H1 (cell line): ENCODE measurements around the gene DEDD. TPM values are rescaled to one million over a fixed set of nuclear protein-coding genes. Genes with fewer than 3 reads are reported as not detected.

Experiments
- CTCF ChIA-PET: fragments of 300-600 bp; sonication (Branson Sonifier 250); formaldehyde crosslinking; loops from one replicate; lab custom pipeline; 2021; ENCODE audit not compliant: partially characterized antibody; lab: Charles Lee
- POLR2A ChIA-PET: fragments of 300-600 bp; sonication (Branson Sonifier 250); formaldehyde crosslinking; loops from one replicate; lab custom pipeline; 2021; ENCODE audit warnings: inconsistent platforms; ENCODE audit not compliant: partially characterized antibody; lab: Charles Lee
- DNase-seq, 2 experiments: peaks; one replicate each; pipeline versions ENCODE4 v3.0.0 to v3.0.0-alpha.2; 2010 to 2022; ENCODE audit warnings: low spot score in 2 of 2, low read depth in 1 of 2, mixed read lengths in 1 of 2
- FAIRE-seq: peaks from 2 replicates; lab custom pipeline; 2011; peaks lifted over from hg19 to GRCh38; lab: Jason Lieb, UNC
- H2AFZ ChIP-seq: 2 replicates; pipeline ENCODE4 v1.8.1; 2012; ENCODE audit warnings: low read length, inconsistent platforms
- H2AK5ac ChIP-seq: 2 replicates; pipeline ENCODE4 v1.6.1; 2013; ENCODE audit warnings: low read depth, low read length
- H2BK120ac ChIP-seq: replicated peaks from 2 replicates; pipeline ENCODE3; 2013; ENCODE audit warnings: low read depth, low read length, inconsistent platforms
- H2BK12ac ChIP-seq: 2 replicates; pipeline ENCODE4 v1.6.1; 2013; ENCODE audit warnings: low read depth, low read length
- H2BK15ac ChIP-seq: 2 replicates; pipeline ENCODE4 v1.6.1; 2013; ENCODE audit warnings: low read length
- H2BK20ac ChIP-seq: 2 replicates; pipeline ENCODE4 v1.6.1; 2013; ENCODE audit warnings: low read length
- H2BK5ac ChIP-seq: 2 replicates; pipeline ENCODE4 v1.6.1; 2013; ENCODE audit warnings: low read depth, low read length
- H3K14ac ChIP-seq: 2 replicates; pipeline ENCODE4 v1.6.1; 2013; ENCODE audit warnings: inconsistent platforms; ENCODE audit not compliant: insufficient read length
- H3K18ac ChIP-seq: 2 replicates; pipeline ENCODE4 v1.6.1; 2013; ENCODE audit warnings: low read length; ENCODE audit errors: extremely low read depth
- H3K23ac ChIP-seq: 2 replicates; pipeline ENCODE4 v1.6.1; 2013; ENCODE audit warnings: inconsistent platforms; ENCODE audit not compliant: insufficient read length
- H3K23me2 ChIP-seq: 2 replicates; pipeline ENCODE4 v1.6.1; 2013; ENCODE audit warnings: low read depth, low read length
- H3K27ac ChIP-seq: 2 replicates; pipeline ENCODE4 v1.6.1; 2011; ENCODE audit warnings: low read depth, low read length, inconsistent platforms
- H3K27me3 ChIP-seq, 4 experiments: replicated peaks in 1 of 4; 1 replicate in 1 of 4; 2 replicates in 3 of 4; pipeline versions ENCODE4 v1.6.1 to v1.8.1; 2011 to 2013; ENCODE audit warnings: low read length in 3 of 4, mild to moderate bottlenecking in 3 of 4, inconsistent platforms in 2 of 4, mixed read lengths in 2 of 4, moderate library complexity in 1 of 4; ENCODE audit not compliant: control insufficient read depth in 3 of 4, insufficient read depth in 3 of 4; ENCODE audit errors: extremely low read depth in 1 of 4
- H3K36me3 ChIP-seq, 4 experiments: 2 replicates each; pipeline versions ENCODE4 v1.6.1 to v1.8.1; 2011 to 2013; ENCODE audit warnings: mild to moderate bottlenecking in 4 of 4, low read length in 3 of 4, moderate library complexity in 2 of 4, control low read depth in 1 of 4, inconsistent platforms in 1 of 4; ENCODE audit not compliant: insufficient read depth in 4 of 4, control insufficient read depth in 2 of 4
- H3K4ac ChIP-seq: replicated peaks from 2 replicates; pipeline ENCODE3; 2013; ENCODE audit warnings: low read length, low read depth, mixed read lengths, inconsistent platforms; ENCODE audit not compliant: insufficient read length
- H3K4me1 ChIP-seq, 4 experiments: replicated peaks in 1 of 4; 1 replicate in 1 of 4; 2 replicates in 3 of 4; pipeline versions ENCODE4 v1.6.1 to v1.8.1; 2011 to 2013; ENCODE audit warnings: low read length in 3 of 4, inconsistent platforms in 2 of 4, mixed read lengths in 1 of 4; ENCODE audit not compliant: insufficient read depth in 4 of 4, control insufficient read depth in 3 of 4
- H3K4me2 ChIP-seq, 2 experiments: 2 replicates each; pipeline versions ENCODE4 v1.6.1 to v1.8.1; 2011 to 2013; ENCODE audit warnings: low read depth in 2 of 2, low read length in 2 of 2, control low read depth in 1 of 2, inconsistent platforms in 1 of 2, mild to moderate bottlenecking in 1 of 2; ENCODE audit not compliant: insufficient read depth in 1 of 2
- H3K4me3 ChIP-seq, 4 experiments: fragments of 200-600, 300-600 bp in 1 of 4; sonication (generic), shearing (Covaris generic), sonication (Bioruptor Twin) in 1 of 4; 2 replicates each; pipeline versions ENCODE4 v1.5.1 to v1.8.1; 2011 to 2016; ENCODE audit warnings: low read length in 4 of 4, low read depth in 3 of 4, control low read depth in 2 of 4, inconsistent platforms in 2 of 4, mild to moderate bottlenecking in 2 of 4, mixed read lengths in 1 of 4, moderate library complexity in 1 of 4; ENCODE audit not compliant: insufficient read depth in 2 of 4; ENCODE audit errors: extremely low read depth in 1 of 4
- H3K56ac ChIP-seq: replicated peaks from 2 replicates; pipeline ENCODE3; 2013; ENCODE audit warnings: low read depth, mild to moderate bottlenecking, mixed read lengths, low read length, inconsistent platforms; ENCODE audit not compliant: insufficient read length
- H3K79me1 ChIP-seq: 2 replicates; pipeline ENCODE4 v1.6.1; 2013; ENCODE audit warnings: low read depth, low read length, control low read depth
- H3K79me2 ChIP-seq, 2 experiments: 2 replicates each; pipeline versions ENCODE4 v1.6.1 to v1.8.1; 2012 to 2013; ENCODE audit warnings: low read length in 2 of 2, mild to moderate bottlenecking in 2 of 2, inconsistent platforms in 1 of 2; ENCODE audit not compliant: insufficient read depth in 2 of 2, control insufficient read depth in 1 of 2
- H3K9ac ChIP-seq, 4 experiments: replicated peaks in 1 of 4; 1 replicate in 1 of 4; 2 replicates in 3 of 4; pipeline versions ENCODE4 v1.6.1 to v1.8.1; 2011 to 2013; ENCODE audit warnings: low read depth in 3 of 4, low read length in 3 of 4, control low read depth in 2 of 4, mild to moderate bottlenecking in 2 of 4, moderate library complexity in 2 of 4, inconsistent platforms in 1 of 4; ENCODE audit errors: extremely low read depth in 1 of 4
- H3K9me3 ChIP-seq, 2 experiments: 2 replicates each; pipeline versions ENCODE4 v1.6.1 to v1.8.1; 2012 to 2013; ENCODE audit warnings: mild to moderate bottlenecking in 2 of 2, moderate library complexity in 2 of 2, control low read depth in 1 of 2, inconsistent platforms in 1 of 2, low read depth in 1 of 2, low read length in 1 of 2, mixed read lengths in 1 of 2; ENCODE audit not compliant: insufficient read depth in 2 of 2
- H4K20me1 ChIP-seq, 2 experiments: replicated peaks in 1 of 2; 2 replicates each; pipeline versions ENCODE3 to v1.8.1; 2011 to 2013; ENCODE audit warnings: inconsistent platforms in 2 of 2, low read length in 2 of 2, mild to moderate bottlenecking in 1 of 2; ENCODE audit not compliant: insufficient read depth in 2 of 2, control insufficient read depth in 1 of 2
- H4K5ac ChIP-seq: 2 replicates; pipeline ENCODE4 v1.6.1; 2013; ENCODE audit warnings: low read length, low read depth, mixed read lengths, inconsistent platforms; ENCODE audit not compliant: insufficient read length
- H4K8ac ChIP-seq: 2 replicates; pipeline ENCODE4 v1.8.0; 2013; ENCODE audit warnings: mild to moderate bottlenecking, moderate library complexity, low read length, inconsistent platforms; ENCODE audit not compliant: insufficient read depth; ENCODE audit errors: extremely low read depth
- H4K91ac ChIP-seq: replicated peaks from 2 replicates; pipeline ENCODE3; 2013; ENCODE audit warnings: low read length, mixed read lengths, inconsistent platforms; ENCODE audit not compliant: insufficient read length
- ASH2L ChIP-seq: fragments of 200-600, 300-600 bp; sonication (generic); IDR thresholded peaks from one replicate; pipeline ENCODE4 v1.7.1; 2017; ENCODE audit warnings: low read length
- CHD2 ChIP-seq: IDR thresholded peaks from 2 replicates; pipeline ENCODE4 v1.6.1; 2012; ENCODE audit warnings: low read length, improper control_type of control experiment
- CREB1 ChIP-seq: IDR thresholded peaks from 2 replicates; pipeline ENCODE4 v1.6.1; 2012; ENCODE audit warnings: inconsistent platforms
- GABPA ChIP-seq: IDR thresholded peaks from 2 replicates; pipeline ENCODE4 v1.6.1; 2011; ENCODE audit warnings: mild to moderate bottlenecking, low read length, moderate library complexity, borderline replicate concordance; ENCODE audit not compliant: insufficient read depth
- KDM4A ChIP-seq: IDR thresholded peaks from one replicate; pipeline ENCODE4 v1.7.1; 2012; ENCODE audit warnings: low read depth, mild to moderate bottlenecking, moderate library complexity, low read length, inconsistent platforms; ENCODE audit not compliant: severe bottlenecking
- RAD21 ChIP-seq, 2 experiments: IDR thresholded peaks in 1 of 2; conservative IDR thresholded peaks in 1 of 2; 2 replicates each; pipeline ENCODE4 v1.6.1; 2011; ENCODE audit warnings: low read depth in 2 of 2, low read length in 2 of 2, improper control_type of control experiment in 1 of 2, inconsistent platforms in 1 of 2, mild to moderate bottlenecking in 1 of 2, moderate library complexity in 1 of 2
- SAP30 ChIP-seq: fragments of 300-600 bp; sonication (generic); IDR thresholded peaks from 2 replicates; pipeline ENCODE4 v1.7.1; 2012; ENCODE audit warnings: low read length, moderate library complexity, mild to moderate bottlenecking, inconsistent platforms; ENCODE audit not compliant: insufficient read depth, insufficient replicate concordance
- SP1 ChIP-seq: IDR thresholded peaks from 2 replicates; pipeline ENCODE4 v1.6.1; 2011; ENCODE audit warnings: low read depth, low read length
- SRF ChIP-seq: IDR thresholded peaks from 2 replicates; pipeline ENCODE4 v1.6.1; 2011; ENCODE audit warnings: mild to moderate bottlenecking, low read depth, low read length, moderate library complexity
- TAF7 ChIP-seq: optimal IDR thresholded peaks from 2 replicates; pipeline ENCODE3; 2011; ENCODE audit warnings: low read depth, mild to moderate bottlenecking, inconsistent platforms, low read length, moderate library complexity, borderline replicate concordance
- WGBS, 2 experiments: shearing (Covaris generic) in 1 of 2; methylation state at CpG; one replicate each; pipeline versions ENCODE4 v1.1.6 to v1.1.7; 2013 to 2015; ENCODE audit warnings: low lambda C conversion rate in 2 of 2, mixed read lengths in 2 of 2, inconsistent platforms in 1 of 2, low coverage in 1 of 2, missing lambda C conversion rate in 1 of 2; ENCODE audit not compliant: insufficient replicate concordance in 2 of 2, insufficient coverage in 1 of 2, insufficient read length in 1 of 2; ENCODE audit errors: extremely low coverage in 1 of 2, missing lambda C conversion rate in 1 of 2; 5-methylcytosine and 5-hydroxymethylcytosine counted together
- polyA plus RNA-seq, 7 experiments: library from polyadenylated mRNA; depleted of rRNA in 3 of 7; stranded (reverse) in 5 of 7; unstranded in 2 of 7; fragments of >200 nt in 5 of 7; fragments of 200-250 nt in 2 of 7; gene quantifications; 1 replicate in 5 of 7; 2 replicates in 1 of 7; 4 replicates in 1 of 7; pipeline versions ENCODE4 v1.2.1 to v1.2.3, GENCODE V29; 2011 to 2013; ENCODE audit warnings: missing spikeins in 2 of 7, mixed read lengths in 2 of 7
- total RNA-seq: library from RNA; stranded (reverse); fragmentation: NEBNext Ultra II Directional; extraction: Animal tissue kit (Norgen Biotek cat#: 25700); gene quantifications from 2 replicates; pipeline ENCODE4 v1.2.1, GENCODE V29; 2021
- TF ChIP-seq, protein P1 (sequence below): IDR thresholded peaks from 2 replicates; pipeline ENCODE4 v1.6.1; 2012; ENCODE audit warnings: inconsistent platforms

DEDD gene
- total and polyA plus RNA-seq, 2 of the 8 experiments (the other 6 are each of a cell fraction or from before 2014, with no cell fraction given): 42.6 to 55.9 TPM

DNA sequence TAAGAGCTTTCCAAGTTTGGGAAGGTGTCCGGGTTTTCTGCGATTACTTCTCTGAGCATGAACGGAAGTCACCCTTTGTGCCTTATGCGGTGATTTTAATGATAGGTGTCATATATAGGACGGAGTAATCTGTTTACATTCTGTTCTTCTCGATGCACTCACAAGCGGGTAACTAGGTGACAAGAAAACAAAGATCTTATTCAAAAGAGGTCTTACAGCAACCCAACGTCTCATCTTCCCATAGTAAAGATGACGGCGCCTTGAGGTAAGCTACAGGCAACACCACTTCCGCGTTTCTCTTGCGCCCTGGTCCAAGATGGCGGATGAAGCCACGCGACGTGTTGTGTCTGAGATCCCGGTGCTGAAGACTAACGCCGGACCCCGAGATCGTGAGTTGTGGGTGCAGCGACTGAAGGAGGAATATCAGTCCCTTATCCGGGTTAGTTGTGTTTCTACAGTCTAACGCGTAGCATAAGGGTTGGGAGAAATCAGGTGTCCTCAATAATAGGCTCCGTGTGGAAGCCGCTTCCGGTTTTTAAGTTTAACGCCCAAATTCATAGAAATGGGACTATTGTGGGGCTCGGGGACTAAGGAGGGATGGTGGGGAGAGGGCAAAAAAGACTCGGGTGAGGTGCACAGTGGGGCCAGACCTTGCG lies 21.3 kb upstream of the DEDD start, which contains the start of gene UFC1:
TSS of gene UFC1 (plus strand) at position 297 of the 656 bp plus-strand sequence. CDS start at position 317, 20 bp downstream.
- H3K4me1 ChIP-seq: peaks cover 0 to 7% (median under 1%) of the 10 kb centered on the region in 4 experiments; a peak in 3 of 7 replicates
- H4K5ac ChIP-seq: peak within 1 kb of the TSS; percentile 100
- peak within 1 kb of the TSS; percentile 98 for H3K27ac ChIP-seq
- H3K36me3 ChIP-seq: peaks cover 2 to 10% (median 6%) of the 10 kb centered on the region in 4 experiments; a peak in 5 of 8 replicates
- H2BK5ac ChIP-seq: peak within 1 kb of the TSS; percentile 99
- FAIRE-seq: no peak
- ChIA-PET POLR2A (interaction anchor here (0.7 to 13.6 kb wide), 12 partner anchors 9 to 200 kb away, joined by 3 to 130 read pairs (median 4); partner anchors contain the start of genes ADAMTS4, B4GALT3, DEDD and ITLN2), CTCF (interaction anchor here (1.0 to 6.8 kb wide), 5 partner anchors 10 to 57 kb away, joined by 3 to 32 read pairs (median 10); partner anchors contain the start of genes DEDD and PPOX)
- H3K27me3 ChIP-seq: no peaks in the 10 kb centered on the region
- H3K4me2 ChIP-seq: peak within 1 kb of the TSS; percentile 82 to 93
- peak within 1 kb of the TSS; percentile 98 for H2AFZ ChIP-seq
- peak within 1 kb of the TSS; percentile 81 for H3K4ac ChIP-seq
- H3K9me3 ChIP-seq: no peaks in the 10 kb centered on the region
- peak within 1 kb of the TSS; percentile 88; the same call in 1 of the 2 replicates for H2BK15ac ChIP-seq
- H3K14ac ChIP-seq: peak within 1 kb of the TSS; percentile 50
- no peaks in the 10 kb centered on the region for H3K79me1 ChIP-seq
- no peaks in the 10 kb centered on the region for H3K79me2 ChIP-seq
- DNase-seq: peak in 1 of 2 experiments; percentile 80
- peak within 1 kb of the TSS; percentile 97 for H4K91ac ChIP-seq
- H3K56ac ChIP-seq: peak within 1 kb of the TSS; percentile 96
- H2BK20ac ChIP-seq: peak within 1 kb of the TSS; percentile 98; the same call in 1 of the 2 replicates
- WGBS, 2 experiments: 2% methylated on average over 33 of the region's 33 CpGs; no CpG with 5 or more reads in 1 of the 2 experiments
- H4K20me1 ChIP-seq: no peaks in the 10 kb centered on the region
- peak within 1 kb of the TSS; percentile 94 for H2BK120ac ChIP-seq
- H3K23ac ChIP-seq: no peak within 1 kb of the TSS
- H4K8ac ChIP-seq: peak within 1 kb of the TSS; percentile 99; the same call in 1 of the 2 replicates
- H3K18ac ChIP-seq: peak within 1 kb of the TSS; percentile 100
- peaks cover 6% of the 10 kb centered on the region; the same call in 1 of the 2 replicates for H3K23me2 ChIP-seq
- H2BK12ac ChIP-seq: peak within 1 kb of the TSS; percentile 98
- H3K9ac ChIP-seq: peak within 1 kb of the TSS; percentile 93 to 100 (median 99)
- H2AK5ac ChIP-seq: peak within 1 kb of the TSS; percentile 75; the same call in 1 of the 2 replicates
- peak within 1 kb of the TSS; percentile 91 to 99 (median 96) for H3K4me3 ChIP-seq
- peak; percentile 78 for TF ChIP-seq KDM4A
- TF ChIP-seq, protein P1, sequence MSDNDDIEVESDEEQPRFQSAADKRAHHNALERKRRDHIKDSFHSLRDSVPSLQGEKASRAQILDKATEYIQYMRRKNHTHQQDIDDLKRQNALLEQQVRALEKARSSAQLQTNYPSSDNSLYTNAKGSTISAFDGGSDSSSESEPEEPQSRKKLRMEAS: peak; percentile 85
- TF ChIP-seq GABPA: peak; percentile 93
- TF ChIP-seq TAF7: peak; percentile 84
- peak; percentile 83 for TF ChIP-seq CHD2
- peak; percentile 69 for TF ChIP-seq CREB1
- peak; percentile 95 for TF ChIP-seq ASH2L
- no peak for TF ChIP-seq RAD21 (IDR thresholded peaks at IDR 0.05 in 1 of 2, conservative IDR thresholded peaks at IDR 0.05 in 1 of 2; ENCODE audit: low read depth in 2 of 2, low read length in 2 of 2)
- TF ChIP-seq SRF: no peak
- TF ChIP-seq SP1: no peak
- peak; percentile 65 for TF ChIP-seq SAP30
